Stimulated activated CD4-positive, alpha-beta T cell treated with anti-CD3 and anti-CD28 coated beads, Interleukin-4, amount 100 ng/mL, for 1 hour (primary cell): ENCODE data around the gene NEU1.
"Not testable (repeated sequence)": the region's sequence is repeated elsewhere in the genome, so short reads cannot be mapped to it uniquely, and the experiment has no call there.

Source experiments
- DNase-seq: peaks from one replicate; pipeline ENCODE4 v3.0.0-alpha.2; 2020

NEU1 gene

DNA sequence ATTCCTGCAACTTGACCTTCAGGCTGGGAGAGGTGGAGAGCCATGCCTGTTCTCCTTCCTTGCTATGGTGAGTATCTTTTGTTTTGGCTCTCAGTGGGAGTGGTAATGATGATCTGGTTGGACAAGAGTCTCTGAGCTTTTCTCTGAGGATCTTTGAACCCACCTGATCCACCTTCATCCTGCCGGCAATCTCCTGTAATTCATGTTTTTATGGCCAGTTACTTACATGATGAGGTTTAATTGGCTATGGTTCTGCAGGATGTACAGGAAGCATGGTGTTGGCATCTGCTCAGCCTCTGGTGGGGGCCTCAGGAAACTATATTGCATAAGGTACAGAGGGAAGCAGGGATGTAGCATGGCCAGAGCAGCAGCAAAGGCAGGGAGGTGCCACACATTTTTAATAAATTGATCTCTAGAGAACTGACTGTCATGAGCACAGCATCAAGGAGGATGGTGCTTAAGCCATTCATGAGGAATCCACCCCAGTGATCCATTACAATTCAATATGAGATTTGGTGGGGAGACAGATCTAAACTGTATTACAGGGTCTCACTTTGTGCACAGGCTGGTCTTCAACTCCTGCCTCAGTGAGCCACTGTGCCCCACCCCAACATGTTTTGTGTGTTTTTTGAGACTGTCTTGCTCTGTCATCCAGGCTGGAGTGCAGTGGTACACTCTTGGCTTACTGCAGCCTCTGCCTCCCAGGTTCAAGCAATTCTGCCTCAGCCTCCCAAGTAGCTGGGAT is 25.1 kb downstream of the NEU1 start:
- no peak for DNase-seq

DNA sequence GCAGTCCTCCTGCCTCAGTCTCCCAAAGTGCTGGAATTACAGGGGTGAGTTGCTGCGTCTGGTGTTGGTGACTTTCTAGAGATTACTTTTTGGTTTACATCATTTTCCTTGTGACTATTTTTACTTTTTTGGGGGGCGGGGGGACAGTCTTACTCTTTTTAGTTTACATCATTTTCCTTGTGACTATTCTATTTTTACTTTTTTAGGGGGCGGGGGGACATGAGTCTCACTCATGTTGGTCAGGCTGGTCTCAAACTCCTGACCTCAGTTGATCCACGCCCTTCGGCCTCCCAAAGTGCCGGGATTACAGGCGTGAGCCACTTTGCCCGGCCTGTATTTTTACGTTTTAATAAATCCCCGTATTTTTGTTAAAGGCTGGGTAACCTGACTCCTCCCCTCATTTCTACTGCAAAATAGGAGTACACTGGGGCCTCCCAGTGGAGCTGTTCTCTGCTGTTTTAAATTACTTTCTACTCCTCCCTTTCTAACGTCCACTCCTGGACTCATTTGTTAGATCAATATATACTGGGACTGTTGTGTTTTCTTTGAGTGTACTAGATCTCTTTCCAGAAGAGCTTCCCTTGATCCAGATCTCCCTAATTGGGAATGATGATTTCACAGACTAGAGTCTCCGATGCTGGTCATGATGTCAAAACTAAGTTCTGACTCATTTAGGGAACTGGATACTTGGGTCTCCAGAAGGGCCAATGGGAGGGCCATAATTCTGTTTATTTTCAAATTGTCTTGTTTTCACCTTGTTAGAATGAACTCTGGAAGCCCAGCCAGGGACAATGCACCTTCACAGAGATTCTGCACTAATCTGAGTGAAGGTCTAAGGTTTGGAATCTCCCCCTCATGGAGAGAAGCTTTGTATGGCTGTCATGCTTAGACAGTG is 25.9 kb downstream of the NEU1 start:
- no peak for DNase-seq

DNA sequence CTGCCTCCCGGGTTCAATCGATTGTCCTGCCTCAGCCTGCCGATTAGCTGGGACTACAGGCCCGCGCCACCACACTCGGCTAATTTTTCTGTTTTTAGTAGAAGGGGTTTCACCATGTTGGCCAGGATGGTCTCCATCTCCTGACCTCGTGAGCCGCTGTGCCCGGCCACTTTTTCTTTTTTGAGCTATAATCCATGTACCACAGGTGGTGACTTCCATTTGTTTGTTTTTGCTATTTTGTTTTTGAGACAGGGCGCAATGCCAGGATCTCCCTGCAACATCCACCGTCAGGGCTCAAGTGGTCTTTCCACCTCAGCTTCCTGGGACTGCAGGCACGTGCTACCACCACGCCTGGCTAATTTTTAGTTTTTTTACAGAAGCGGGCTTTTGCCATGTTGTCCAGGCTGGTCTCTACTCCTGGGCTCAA is 26.6 kb downstream of the NEU1 start:
- no peak for DNase-seq

DNA sequence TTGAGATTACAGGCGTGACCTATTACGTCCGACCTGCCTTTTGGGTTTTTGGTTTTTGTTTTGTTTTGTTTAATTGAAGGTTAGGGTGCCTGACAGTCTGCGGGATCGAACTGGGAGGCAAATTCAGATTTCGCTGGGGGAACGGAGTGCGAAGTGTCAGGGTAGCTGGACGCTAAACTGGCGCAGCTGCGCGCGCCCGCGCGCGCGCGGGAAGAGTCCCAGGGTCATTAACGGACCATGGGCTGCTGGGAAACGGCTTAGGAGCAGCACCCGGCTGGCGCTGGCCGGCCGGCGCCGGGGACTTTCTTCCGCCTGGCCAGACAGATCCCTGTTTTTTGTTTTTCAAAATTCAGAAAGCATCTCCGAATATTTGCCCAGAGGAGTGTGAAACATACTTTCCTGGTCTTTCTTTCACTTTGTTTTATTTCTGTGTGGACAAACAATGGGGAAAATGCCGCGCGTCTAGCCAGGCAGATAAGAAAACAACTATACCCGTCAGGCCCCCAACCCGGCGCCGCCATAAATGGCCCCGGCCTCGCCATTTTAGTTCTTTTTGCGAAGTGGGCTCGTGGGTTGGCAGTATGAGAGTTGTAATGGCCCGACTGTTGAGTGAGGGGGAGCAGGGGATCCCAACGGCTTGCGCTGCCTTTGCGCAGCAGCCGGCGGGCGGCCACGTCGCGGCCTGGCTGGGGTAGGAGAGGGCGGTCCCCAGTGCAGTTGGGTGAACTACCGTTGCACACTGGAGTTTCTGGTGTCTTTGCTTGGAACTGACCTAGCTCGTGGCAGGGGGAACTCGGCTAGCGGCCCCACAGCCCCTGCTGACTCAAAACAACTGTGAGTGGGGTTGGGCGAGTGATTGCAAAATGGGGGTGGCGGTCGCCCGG is 28.0 kb downstream of the NEU1 start:
- peak; percentile 80 for DNase-seq

DNA sequence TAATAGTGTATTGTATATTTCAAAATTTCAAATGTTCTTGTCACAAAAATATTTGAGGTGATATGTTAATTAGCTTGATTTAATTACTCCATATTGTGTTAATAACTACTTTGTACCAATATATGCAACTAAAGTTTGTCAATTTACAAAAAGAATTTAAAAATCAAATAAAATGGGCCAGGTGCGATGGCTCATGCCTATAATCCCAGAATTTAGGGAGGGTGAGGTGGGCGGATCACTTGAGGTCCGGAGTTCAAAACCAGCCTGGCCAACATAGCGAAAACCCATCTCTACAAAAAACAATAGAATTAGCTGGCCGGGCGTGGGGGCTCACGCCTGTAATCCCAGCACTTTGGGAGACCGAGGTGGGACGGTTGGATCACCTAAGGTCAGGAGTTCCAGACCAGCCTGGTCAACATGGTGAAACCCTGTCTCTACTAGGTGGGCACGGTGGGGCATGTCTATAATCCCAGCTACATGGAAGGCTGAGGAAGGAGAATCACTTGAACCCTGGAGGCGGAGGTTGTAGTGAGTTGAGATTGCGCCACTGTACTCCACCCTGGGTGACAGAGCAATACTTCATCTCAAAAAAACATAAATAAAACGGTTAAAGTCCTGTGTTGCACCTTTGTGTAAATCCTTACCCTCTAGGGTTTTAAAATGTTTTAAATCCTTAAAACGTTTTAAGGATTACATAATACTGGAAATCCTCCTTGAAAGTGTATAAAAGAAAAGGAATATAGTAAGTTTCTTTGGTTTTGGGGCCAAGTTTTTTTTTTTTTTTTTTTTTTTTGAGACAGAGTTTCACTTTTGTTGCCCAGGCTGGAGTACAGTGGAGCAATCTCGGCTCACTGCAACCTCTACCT is 31.0 kb downstream of the NEU1 start:
- DNase-seq: no peak

DNA sequence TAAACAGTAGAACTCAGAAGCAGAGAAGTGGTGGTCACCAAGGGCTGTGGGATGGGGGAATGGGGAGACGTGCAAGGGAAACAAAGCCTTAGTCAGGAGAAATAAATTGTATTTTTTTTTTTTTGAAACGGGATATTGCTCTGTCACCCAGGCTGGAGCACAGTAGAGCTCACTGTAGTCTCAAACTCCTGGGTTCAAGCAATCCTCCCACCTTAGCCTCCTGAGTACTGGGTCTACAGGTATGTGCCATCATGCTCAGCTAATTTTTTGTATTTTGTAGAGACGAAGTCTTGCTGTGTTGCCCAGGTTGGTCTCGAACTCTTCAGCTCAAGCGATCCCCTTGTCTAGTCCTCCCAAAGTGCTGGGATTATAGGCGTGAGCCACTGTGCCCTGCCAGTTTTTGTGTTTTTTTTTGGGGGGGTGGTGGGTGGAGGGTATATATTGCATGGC is 31.7 kb downstream of the NEU1 start:
- DNase-seq: no peak

DNA sequence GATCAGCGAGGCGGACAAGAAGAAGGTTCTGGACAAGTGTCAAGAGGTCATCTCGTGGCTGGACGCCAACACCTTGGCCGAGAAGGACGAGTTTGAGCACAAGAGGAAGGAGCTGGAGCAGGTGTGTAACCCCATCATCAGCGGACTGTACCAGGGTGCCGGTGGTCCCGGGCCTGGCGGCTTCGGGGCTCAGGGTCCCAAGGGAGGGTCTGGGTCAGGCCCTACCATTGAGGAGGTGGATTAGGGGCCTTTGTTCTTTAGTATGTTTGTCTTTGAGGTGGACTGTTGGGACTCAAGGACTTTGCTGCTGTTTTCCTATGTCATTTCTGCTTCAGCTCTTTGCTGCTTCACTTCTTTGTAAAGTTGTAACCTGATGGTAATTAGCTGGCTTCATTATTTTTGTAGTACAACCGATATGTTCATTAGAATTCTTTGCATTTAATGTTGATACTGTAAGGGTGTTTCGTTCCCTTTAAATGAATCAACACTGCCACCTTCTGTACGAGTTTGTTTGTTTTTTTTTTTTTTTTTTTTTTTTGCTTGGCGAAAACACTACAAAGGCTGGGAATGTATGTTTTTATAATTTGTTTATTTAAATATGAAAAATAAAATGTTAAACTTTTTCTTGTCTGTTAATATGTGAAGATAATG is 32.9 kb downstream of the NEU1 start:
- DNase-seq: no peak

DNA sequence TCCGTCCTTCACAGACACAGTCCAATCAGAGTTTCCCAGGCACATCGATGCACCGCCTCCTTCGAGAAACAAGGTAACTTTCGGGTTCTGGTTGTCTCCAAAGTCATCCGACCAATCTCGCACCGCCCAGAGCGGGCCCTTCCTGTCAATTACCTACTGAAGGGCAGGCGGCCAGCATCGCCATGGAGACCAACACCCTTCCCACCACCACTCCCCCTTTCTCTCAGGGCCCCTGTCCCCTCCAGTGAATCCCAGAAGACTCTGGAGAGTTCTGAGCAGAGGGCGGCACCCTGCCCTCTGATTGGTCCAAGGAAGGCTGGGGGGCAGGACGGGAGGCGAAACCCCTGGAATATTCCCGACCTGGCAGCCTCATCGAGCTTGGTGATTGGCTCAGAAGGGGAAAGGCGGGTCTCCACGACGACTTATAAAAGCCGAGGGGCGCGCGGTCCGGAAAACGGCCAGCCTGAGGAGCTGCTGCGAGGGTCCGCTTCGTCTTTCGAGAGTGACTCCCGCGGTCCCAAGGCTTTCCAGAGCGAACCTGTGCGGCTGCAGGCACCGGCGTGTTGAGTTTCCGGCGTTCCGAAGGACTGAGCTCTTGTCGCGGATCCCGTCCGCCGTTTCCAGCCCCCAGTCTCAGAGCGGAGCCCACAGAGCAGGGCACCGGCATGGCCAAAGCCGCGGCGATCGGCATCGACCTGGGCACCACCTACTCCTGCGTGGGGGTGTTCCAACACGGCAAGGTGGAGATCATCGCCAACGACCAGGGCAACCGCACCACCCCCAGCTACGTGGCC is 35.1 kb downstream of the NEU1 start, which contains the start of gene HSPA1B:
TSS of gene HSPA1B (plus strand) at position 453 of the 794 bp plus-strand sequence. CDS start at position 666, 213 bp downstream.
- DNase-seq: peak; percentile 79

DNA sequence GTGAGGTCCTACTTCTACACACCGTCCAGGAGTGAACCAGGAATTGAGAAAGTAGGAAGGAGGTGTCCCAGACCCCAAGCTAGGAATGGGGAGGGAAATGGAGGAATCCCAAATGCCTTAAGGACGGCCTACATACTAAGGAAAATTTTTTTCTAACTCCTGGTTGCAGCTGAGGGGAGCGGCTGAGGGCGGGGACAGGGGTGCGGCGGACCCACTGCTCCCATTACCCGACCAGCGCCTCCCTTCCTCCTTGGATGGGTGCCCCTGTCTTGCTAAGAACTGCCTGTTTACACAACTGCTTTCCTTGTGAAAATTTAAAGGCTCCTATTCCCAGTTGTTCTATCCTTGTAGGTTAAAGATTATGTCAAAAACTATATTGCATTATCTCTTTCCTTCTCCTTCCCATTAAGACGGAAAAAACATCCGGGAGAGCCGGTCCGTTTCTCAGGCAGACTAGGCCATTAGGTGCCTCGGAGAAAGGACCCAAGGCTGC is 35.8 kb downstream of the NEU1 start:
- DNase-seq: no peak

DNA sequence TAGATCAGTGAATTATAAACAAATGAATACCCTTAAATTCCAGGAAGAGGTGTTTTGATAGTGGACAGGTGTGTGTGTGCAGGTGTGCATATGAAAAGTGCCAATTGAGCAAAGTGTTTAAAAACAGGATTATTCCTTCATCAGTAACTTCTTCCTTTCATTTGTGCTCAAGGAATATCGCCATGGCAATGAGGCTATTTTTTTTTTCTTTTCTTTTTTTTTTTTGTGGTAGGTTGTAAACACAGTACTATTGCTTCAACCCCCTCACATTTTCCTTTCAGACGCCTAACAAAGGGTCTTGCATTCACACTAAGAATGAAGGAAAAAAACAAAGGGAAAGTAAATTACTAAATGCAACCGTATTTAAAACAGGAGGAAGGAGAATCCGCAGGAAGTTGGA is 37.1 kb downstream of the NEU1 start:
- DNase-seq: no peak

DNA sequence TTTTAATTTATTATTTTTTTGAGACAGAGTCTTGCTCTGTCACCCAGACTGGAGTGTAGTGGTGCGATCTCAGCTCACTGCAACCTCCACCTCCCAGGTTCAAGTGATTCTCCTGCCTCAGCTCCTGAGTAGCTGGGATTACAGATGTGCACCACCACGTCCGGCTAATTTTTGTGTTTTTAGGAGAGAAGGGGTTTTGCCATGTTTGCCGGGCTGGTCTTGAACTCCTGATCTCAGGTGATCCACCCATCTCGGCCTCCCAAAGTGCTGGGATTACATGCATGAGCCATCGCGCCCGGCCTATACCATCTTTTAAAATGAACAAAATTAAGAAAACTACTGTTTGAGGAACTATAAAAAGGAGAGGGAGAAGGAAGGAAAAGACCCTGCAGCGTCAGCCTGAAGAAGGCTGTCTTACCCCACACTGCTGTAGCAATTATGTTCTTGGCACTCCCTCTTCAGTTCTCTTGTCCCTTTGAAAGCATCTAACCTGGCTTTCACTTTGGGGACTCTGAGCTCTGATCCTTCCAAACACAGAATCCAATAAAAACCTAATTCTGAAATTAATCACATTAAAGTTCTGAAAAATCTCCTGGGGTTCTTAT is 38.9 kb downstream of the NEU1 start:
- DNase-seq: not testable (repeated sequence)

DNA sequence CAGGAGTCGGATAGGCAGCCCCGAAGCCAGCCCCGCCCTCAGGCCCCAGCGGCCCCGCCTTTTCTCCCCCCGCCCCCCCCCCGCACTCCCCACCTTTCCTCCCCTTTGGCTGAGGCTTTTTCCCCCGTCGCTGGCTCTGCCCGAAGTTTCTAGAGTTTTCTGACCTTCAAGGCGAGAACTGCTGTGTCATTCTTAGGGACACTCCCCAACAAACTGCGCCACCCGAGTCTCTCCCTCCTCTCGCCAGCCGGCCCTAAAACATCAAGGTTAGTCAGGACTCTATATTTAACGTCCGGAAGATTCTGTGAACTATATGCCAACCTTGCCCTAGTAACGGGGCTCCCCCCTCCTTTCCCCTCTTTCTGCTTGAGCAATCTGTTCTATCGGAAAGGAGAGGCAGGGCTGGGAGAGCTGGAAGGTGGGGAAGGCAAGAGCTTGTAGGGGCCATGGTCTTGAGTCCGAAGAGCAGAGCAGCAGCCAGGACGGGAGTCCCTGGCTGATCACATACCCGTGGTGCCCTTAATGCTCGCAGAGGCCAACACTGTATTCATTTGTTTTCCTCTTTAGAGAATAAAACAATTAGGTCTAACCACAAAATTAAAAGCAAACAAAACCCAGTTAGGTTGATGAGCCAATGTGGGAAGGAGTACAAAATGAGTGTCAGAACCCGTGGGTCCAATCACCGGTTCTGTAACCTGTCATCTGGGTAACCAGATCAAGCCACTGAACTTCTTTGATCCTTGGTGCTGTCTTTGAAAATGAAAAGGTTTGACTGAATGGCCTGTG is 40.4 kb downstream of the NEU1 start:
- peak; percentile 62 for DNase-seq

DNA sequence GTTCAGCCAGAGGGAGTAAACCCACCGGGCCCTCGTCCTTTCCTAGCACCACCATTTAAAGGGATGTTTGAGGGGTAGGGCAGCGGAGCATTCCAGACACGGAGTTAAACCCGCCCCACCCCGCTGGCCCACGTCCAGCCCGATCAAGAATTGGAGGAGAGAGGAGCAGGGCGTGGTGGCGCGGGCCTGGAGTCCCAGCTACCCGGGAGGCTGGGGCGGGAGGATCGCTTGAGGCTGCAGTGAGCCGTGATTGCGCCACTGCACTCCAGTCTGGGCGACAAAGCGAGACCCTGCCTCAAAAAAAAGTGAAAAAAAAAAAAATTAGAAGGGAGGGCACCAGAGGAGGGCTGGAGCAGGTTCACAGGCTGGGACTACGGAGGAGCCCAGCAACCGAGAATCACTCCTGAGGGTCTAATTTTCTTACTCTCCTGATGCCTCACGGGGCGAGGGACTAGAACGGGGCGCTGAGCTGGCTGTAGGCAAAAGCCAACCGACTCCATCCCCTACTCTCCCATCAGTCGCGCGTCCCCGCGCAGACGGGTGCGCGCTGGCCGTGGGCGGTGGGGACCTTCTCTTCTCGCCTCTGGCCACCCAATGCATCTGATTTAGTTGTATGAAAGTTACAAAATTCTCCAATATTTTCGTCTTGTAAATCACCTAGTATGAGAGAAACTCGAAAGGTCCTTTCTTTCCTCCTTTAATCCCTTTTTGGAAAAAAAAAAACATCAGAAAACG is 41.2 kb downstream of the NEU1 start:
- peak; percentile 80 for DNase-seq

DNA sequence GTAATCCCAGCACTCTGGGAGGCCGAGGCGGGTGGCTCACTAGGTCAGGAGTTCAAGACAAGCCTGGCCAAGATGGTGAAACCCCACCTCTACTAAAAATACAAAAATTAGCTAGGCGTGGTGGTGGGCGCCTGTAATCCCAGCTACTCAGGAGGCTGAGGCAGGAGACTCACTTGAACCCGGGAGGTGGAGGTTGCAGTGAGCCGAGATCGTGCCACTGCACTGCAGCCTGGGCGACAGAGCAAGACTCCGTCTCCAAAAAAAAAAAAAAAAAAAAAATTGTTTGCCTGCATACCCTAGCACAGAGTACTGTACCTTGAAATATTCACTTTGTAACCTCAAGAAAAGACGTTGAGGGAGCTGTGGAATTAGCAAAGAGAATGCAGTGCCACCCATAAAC is 42.2 kb downstream of the NEU1 start:
- DNase-seq: not testable (repeated sequence)

DNA sequence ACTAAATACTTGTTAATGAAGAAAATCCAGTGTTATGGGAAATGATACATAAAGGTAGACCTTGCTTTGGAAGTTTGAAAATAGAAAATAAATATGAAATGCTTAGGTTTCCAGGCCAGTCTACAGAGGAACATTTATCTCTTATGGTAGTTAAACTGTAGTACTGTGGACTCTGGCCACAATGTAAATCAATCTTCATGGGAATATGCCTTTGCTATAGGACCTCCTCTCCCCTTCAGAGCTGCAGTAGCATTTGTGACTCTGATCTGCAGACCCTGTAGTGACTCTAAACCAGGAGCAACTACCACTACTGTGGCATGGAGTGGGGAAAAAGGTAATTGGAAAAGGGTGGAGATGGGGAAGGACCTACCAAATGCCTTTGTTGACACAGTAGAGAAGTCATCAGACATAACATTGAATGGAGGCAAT is 42.7 kb downstream of the NEU1 start:
- no peak for DNase-seq

DNA sequence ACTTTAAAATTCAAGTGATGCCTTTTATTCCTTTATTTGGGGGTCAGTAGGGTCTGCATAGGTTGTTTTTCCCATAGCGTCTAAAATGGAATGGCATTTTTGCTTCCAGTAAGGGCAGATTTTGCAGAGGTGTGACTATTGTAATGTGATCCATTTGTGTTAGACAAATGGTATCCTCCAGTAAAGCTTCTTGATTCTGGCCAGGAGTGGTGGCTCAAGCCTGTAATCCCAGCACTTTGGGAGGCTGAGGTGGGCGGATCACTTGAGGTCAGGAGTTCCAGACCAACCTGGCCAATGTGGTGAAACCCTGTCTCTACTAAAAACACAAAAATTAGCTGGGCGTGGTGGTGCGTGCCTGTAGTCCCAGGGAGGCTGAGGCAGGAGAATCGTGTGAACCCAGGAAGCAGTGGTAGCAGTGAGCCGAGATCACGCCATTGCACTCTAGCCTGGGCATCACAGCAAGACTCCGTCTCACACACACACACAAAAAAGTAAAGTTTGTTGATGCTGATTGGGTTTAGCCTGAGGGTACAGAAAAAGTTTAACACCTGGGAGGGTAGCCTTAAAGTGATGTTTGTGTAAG is 44.6 kb downstream of the NEU1 start:
- DNase-seq: not testable (repeated sequence)

DNA sequence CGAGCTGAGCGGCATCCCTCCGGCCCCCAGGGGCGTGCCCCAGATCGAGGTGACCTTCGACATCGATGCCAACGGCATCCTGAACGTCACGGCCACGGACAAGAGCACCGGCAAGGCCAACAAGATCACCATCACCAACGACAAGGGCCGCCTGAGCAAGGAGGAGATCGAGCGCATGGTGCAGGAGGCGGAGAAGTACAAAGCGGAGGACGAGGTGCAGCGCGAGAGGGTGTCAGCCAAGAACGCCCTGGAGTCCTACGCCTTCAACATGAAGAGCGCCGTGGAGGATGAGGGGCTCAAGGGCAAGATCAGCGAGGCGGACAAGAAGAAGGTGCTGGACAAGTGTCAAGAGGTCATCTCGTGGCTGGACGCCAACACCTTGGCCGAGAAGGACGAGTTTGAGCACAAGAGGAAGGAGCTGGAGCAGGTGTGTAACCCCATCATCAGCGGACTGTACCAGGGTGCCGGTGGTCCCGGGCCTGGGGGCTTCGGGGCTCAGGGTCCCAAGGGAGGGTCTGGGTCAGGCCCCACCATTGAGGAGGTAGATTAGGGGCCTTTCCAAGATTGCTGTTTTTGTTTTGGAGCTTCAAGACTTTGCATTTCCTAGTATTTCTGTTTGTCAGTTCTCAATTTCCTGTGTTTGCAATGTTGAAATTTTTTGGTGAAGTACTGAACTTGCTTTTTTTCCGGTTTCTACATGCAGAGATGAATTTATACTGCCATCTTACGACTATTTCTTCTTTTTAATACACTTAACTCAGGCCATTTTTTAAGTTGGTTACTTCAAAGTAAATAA is 45.3 kb downstream of the NEU1 start:
- not testable (repeated sequence) for DNase-seq
